Activated CD8-positive, alpha-beta memory T cell treated with anti-CD3 and anti-CD28 coated beads, Interleukin-2, amount 50 U/mL, for 48 hours (primary cell): ENCODE data around the gene ZNHIT1.
"Not testable (repeated sequence)": the region's sequence is repeated elsewhere in the genome, so short reads cannot be mapped to it uniquely, and the experiment has no call there.

Source experiments
- DNase-seq: peaks from one replicate; pipeline ENCODE4 v3.0.0-alpha.2; 2020

The ZNHIT1 gene

DNA sequence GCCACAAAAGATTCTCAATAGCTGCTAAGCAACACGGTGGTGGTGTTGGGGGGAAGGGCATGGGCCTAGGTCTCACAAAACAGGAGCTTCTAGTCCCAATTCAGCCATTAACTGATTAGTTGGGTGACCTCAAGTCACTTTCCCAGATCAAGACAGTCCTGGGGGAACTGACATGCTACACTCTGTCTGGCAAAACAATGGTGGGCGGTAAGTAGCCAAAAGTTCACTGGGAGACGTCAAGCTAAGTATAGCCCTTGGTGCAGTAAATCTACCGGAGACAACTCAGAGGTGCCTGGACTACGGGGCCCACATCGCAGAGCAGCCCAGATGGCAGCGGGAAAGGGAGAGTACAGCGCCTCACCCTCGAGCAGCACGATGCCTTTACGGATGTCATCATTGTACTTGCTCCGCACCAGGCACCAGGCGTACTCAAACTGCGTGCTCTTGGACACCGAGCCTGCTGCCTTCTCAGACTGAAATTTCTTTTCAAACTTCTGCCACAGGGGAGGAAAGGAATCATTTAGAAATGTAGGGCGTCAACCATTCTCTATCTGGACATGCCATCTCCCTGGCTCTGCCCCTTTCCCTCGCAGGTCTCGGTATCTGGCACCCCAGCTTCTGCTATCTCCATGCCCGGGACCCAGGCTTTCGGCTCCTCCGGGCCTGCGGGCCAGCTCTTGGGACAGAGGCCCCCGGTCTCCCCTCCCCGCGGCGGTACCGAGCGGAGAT lies 25.8 kb downstream of the ZNHIT1 start:
- DNase-seq, result no peak

DNA sequence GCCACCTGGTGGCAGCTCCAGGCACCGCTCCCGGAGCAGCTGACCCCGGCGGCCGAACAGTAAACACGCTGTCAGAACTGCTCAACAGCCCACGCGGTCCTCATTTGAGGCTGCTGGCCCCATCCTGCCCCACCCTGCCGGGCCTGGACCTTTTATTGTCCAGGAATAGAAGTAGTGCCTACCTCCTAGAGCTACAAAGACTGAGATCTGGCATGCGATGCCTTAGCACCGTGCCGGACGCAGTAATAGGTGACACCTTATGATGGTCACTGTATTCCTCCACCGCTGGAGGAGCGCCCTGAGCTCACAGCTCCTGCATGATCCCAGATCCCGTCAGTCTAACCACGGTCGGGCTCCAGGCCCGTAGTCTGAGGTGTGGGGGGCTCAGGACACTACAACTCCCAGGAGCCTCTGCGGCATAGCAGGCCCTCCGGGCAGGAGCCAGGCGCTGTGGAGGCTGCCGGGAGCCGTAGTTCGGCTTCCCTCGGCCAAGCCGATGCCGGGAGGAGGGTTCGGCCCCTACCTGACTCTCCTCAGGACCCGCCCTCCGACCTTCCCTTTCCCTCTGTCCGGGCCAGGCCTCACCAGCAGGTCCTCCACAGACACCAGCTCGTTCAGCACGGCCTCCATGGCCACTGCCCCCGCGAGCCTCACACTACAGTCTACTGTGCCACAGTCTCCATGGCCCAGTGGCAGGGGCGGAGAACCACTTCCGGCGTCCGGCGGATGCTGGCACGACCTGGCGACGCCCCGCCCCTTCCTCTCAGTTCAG lies 26.6 kb downstream of the ZNHIT1 start, which contains the start of gene FIS1:
FIS1 (minus strand) TSS at position 707 of the 772 bp plus-strand sequence; CDS start at position 630, 77 bp downstream.
- DNase-seq, result peak; percentile 96

DNA sequence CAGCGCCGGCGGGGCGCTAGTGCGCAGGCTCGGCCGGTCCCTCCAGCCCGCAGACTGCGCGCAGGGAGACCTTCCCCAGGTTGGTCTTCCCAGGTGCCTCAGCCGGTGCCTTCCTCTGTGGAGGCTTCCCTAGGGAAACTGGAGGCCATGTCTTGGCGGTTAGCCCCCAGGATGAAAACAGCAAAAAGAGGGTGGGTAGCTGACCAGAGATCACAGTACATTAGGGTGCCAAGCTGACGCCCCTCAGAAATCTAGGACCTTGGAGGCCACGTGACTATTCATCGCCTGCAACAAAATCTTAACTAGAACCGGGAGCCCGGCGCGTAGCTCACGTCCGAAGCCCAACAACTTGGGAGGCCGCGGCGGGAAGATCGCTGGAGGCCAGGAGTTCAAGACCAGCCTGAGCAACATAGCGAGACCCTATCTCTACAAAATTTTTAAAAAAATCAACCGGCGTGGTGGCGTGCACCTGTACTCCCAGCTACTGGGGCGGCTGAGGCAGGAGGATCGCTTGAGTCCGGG lies 27.2 kb downstream of the ZNHIT1 start:
- no peak for DNase-seq

DNA sequence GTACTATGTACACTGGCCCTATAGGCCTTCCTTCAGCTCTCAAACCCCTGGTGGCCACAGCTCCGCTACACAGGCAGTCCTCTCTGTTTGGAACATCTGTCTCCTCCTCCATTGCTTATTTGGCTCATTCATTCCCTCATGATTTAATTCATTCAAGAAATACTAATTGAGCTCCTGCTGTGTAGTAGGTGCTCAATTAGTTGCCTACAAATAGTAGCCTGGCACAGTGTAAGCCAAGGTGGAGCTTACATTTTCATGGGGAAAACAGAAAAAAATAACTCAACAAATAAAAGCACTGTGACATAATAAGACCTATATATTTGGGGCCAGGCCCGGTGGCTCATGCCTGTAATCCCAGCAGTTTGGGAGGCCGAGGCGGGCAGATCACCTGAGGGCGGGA lies 30.3 kb downstream of the ZNHIT1 start:
- no peak for DNase-seq

DNA sequence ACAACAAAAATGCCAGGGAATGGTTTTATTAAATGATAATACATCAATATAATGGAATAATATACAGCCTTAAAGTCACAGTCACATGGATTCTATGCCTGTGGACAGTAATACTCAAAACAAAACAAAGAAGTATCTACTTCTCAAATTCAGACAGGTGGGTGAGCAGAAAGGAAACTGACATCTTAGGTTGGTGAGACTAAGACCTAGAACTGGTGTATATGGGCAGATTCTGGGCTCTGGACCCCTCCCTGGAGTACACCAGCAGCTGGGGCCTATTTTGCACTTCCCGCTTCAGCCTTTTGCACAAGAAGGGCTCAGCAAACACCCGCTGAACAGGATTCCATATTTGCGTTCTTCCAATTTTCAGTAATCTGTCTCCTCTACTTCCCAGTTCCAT lies 32.4 kb downstream of the ZNHIT1 start:
- DNase-seq, result no peak

DNA sequence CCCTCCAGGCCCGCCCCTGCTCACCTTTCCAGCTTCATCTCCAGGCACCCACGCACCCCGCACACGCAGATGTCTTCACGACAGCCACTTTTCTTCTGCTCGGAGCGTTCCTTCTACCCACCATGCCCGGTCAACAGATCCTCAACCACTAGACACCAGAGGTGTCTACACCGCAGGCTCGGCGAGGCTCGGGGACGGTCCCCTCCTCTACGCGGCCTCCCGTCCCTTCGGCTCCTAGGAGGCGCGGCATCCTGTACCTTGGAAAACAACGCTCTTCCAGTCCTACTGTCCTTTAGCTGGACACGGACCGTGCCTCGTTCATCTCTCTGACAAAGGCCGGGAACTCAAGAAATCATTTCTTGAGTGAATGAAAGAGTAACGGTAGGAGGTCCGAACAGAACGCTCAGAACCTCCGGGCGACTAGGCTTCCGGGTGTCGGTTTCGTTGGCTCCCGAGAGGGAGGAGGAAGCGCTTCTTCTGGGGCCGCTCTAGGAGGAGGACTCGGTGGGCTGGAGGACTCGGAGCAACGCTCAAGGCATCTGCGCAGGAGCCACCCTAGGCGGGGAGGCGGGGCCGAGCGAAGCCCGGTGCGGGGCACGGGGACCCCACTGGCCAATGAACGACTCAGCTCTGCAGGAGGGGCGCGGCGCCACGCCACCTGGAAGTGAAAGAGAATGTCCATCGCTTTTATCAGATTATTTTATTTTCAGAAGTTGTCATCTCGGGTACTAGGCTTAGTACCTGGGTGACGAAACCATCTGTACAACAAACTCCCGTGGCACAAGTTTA lies 34.1 kb downstream of the ZNHIT1 start:
- peak; percentile 97 for DNase-seq

DNA sequence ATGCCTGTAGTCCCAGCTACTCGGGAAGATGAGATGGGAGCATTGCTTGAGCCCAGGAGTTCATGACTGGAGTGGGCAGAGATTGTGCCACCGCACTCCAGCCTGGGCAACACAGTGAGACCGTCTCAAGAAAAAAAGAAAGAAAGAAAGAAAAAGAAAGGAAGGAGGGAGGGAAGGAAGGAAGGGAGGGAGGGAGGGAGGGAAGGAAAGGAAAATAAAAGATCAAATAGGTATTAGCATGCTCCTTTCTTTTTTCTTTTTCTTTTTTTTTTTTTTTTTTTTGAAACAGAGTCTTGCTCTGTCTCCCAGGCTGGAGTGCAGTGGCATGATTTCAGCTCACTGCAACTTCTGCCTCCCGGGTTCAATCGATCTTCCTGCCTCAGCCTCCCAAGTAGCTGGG lies 35.2 kb downstream of the ZNHIT1 start:
- not testable (repeated sequence) for DNase-seq

DNA sequence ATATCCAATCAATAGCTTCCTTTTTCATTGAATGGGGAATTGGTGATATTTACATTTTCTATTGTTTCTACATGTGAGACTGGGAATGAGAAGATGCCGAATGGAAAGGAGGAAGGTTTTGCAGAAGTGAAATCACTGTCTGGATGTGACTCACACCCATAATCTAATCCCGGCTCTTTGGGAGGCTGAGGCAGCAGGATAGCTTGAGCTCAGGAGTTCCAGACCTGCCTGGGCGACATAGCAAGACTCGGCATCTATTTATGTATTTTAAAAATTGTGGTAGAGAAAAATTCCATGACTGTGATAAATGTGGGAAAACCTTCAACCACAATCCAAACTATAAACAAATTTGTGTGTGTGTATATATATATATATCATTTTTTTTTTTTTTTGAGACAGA lies 37.8 kb downstream of the ZNHIT1 start:
- DNase-seq, result no peak

DNA sequence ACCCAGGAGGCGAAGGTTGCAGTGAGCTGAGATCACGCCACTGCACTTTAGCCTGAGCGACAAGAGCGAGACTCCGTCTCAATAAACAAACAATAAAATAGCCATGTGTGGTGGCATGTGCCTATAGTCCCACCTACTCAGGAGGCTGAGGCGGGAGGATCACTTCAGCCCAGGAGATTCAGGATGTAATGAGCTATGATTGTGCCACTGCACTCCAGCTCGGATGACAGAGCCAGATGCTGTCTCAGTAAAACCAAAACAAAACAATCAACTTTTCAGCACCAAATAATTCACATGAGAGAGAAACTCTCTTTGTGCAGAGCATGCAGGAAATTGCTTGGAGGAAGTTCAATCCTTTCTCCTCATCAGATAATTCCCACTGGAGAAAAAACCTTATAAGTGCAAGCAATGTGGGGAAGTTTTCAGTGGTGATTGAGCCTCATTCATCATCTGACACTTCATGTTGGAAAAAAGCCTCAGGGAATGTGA lies 40.3 kb downstream of the ZNHIT1 start:
- DNase-seq, result no peak

DNA sequence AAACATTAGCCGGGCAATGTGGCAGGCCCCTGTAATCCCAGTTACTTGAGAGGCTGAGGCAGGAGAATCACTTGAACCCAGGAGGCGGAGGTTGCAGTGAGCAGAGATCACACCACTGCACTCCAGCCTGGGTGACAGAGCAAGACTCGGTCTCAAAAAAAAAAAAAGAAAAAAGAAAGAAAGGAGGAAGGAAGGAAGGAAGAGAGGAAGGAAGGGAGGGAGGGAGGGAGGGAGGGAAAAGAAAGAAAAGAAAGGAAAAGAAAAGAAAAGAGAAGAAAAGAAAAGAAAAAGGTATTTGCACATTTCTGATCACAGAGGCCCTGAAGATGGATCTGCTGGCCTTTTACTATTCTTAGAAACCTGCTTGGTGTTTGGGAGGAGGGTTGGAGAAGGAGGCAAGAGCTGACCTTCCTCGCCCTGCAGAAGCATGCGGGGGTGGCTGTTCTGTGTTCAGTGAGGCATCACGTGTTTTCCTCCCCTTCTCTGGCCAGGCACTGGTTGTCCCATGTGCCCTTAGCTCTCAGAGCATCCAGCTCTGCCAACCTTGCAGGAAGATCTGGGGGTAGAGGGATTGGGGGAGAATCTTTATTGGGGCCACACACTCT lies 46.2 kb downstream of the ZNHIT1 start:
- DNase-seq, result not testable (repeated sequence)

DNA sequence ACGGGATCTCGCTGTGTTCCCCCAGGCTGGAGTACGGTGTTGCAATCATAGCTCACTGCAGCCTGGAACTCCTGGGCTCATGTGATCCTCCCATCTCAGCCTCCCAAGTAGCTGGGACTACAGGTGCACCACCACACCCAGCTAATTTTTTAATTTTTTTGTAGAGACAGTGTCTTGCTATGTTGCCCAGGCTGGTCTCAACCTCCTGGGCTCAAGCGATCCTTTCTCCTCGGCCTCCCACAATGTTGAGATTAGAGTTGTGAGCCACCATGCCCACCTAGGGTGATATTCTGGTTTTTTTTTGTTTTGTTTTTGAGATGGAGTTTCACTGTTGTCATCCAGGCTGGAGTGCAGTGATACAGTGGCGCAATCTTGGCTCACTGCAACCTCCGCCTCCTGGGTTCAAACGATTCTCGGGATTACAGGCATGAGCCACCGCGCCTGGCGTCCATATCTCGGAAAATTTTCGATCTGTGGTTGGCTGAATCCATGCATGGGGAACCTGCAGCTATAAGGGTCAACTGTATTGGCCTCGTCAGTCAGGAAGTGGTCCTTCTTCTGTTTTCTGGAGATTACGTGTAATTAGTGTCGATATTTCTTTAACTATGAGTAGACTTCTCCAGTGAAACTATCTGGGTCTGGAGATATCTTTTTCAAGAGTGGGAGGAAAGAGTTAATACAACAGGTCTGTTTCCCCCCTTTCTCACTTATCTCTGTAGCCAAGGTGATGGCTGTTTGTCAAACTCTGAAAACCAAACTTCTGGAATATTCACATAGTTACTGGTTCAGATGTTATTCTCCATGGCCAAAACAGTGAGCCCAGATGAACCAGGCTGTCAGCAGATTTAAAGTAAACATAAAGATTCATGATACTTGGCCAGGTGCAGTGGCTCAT lies 47.9 kb downstream of the ZNHIT1 start:
- no peak for DNase-seq

DNA sequence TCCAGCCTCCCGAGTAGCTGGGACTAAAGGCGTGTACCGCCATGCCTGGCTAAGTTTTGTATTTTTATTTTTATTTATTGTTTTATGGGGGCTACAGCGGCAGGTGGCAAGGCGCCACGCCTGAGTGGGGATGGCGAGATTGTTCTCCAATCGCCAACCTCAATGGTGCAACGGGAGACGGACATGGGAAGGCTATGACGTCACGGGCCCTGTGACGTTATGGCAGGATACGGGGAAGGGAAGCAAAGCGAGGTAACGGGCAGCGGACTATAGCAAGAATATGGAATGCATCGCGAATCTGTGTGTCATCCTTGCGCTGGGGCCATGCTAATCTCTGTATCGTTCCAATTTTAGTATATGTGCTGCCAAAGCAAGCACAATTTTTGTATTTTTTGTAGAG lies 51.7 kb downstream of the ZNHIT1 start:
- DNase-seq, result no peak

DNA sequence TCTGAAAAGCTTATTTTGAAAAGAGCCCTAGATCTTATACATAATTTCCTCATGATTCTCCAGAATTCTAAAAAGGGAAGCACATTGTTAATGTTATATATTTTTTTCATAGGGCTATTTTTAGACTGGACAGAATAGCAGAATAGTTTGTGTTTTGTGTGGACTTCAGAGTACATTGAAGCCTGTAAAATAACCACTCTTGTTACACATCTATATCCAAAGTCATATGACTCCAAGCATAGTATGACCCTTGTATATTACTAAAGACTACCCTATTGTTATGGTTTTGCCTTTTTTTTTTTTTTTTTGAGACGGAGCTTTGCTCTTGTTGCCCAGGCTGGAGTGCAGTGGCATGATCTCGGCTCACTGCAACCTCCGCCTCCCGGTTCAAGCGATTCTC lies 53.1 kb downstream of the ZNHIT1 start:
- no peak for DNase-seq

DNA sequence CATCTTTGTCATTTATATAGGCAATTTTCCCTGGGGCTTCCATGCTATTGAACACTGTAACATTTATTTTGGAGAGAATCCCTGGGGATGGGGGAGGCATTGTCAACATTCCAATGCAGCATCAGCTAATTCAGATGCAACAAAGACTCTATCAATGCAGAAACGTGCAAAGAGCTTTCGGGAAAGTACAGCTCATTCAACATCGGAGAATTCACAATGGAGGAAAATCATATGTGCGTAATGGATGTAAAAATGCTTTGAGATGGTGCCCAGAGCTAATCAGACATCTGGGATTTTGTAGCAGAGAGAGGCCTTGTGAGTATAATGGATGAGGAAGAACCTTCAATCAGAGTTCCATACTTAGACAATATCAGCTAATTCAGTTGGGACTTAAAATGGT lies 55.2 kb downstream of the ZNHIT1 start:
- no peak for DNase-seq
